Adrenal gland (tissue), 12 donors: Measurements from ENCODE around the gene TOP3B. TPM values are rescaled to one million over a fixed set of nuclear protein-coding genes. Genes with fewer than 3 reads are reported as not detected.

Experiments used
- DNase-seq, 7 donors: peaks; one replicate each; pipeline ENCODE4 v3.0.0-alpha.2; 2019 to 2020
- H3K27ac ChIP-seq, 5 donors: fragments of 200-600 bp; sonication (generic) in 4 of 5; 1 replicate in 3 of 5; 2 replicates in 2 of 5; pipeline versions ENCODE4 v1.5.1 to v1.8.0; 2016 to 2020; ENCODE audit warnings: mild to moderate bottlenecking in 1 of 5
- H3K27me3 ChIP-seq: fragments of 200-600 bp; 2 replicates; pipeline ENCODE4 v1.8.0; 2021
- H3K36me3 ChIP-seq, 2 donors: fragments of 200-600 bp; replicated peaks in 1 of 2; 1 replicate in 1 of 2; 2 replicates in 1 of 2; pipeline versions ENCODE4 v1.5.1 to v1.8.0; 2018 to 2022
- H3K4me1 ChIP-seq, 2 donors: fragments of 200-600 bp; replicated peaks in 1 of 2; 1 replicate in 1 of 2; 2 replicates in 1 of 2; pipeline versions ENCODE4 v1.5.1 to v1.8.0; 2018 to 2021
- H3K4me3 ChIP-seq, 4 donors: fragments of 200-600 bp; sonication (generic) in 3 of 4; one replicate each; pipeline ENCODE4 v1.5.1; 2016 to 2018
- H3K9me3 ChIP-seq, 3 donors: fragments of 200-600 bp; sonication (generic) in 1 of 3; replicated peaks in 1 of 3; 1 replicate in 2 of 3; 2 replicates in 1 of 3; pipeline versions ENCODE4 v1.5.1 to v1.8.0; 2016 to 2021
- CTCF ChIP-seq, 6 experiments: fragments of 450-650 bp in 4 of 6; fragments of 200-600 bp in 2 of 6; sonication (generic) in 1 of 6; IDR thresholded peaks; 1 replicate in 5 of 6; 2 replicates in 1 of 6; pipeline versions ENCODE4 v1.5.1 to v1.8.0; 2016 to 2021; ENCODE audit warnings: antibody characterized with exemption in 6 of 6, mild to moderate bottlenecking in 2 of 6, moderate library complexity in 1 of 6
- POLR2A ChIP-seq, 2 donors: fragments of 450-650 bp; IDR thresholded peaks; one replicate each; pipeline ENCODE4 v1.6.1; 2017; ENCODE audit warnings: antibody characterized with exemption in 2 of 2, mild to moderate bottlenecking in 2 of 2, moderate library complexity in 1 of 2
- WGBS, 4 donors: extraction: QIAGEN DNeasy Blood & Tissue Kit in 2 of 4; methylation state at CpG; one replicate each; pipeline versions ENCODE4 v1.1.5 to v1.1.7; 2013 to 2017; 5-methylcytosine and 5-hydroxymethylcytosine counted together
- intact Hi-C, 2 donors: fragments of 100-400 bp; cut with DNase I; formaldehyde crosslinking; loops; one replicate each; pipeline versions ENCODE4 v1.14.1 to v1.15.0; 2022 to 2023
- polyA plus RNA-seq, 3 donors: library from polyadenylated mRNA; stranded (reverse); fragments of 200-250 nt in 2 of 3; fragments of 350-450 nt in 1 of 3; fragmentation: Illumina TruSeq in 1 of 3; extraction: RNeasy Lipid Tissue Mini Kit (QIAGEN cat#74804) in 1 of 3; gene quantifications; one replicate each; pipeline ENCODE4 v1.2.3, GENCODE V29; 2013 to 2014
- total RNA-seq, 9 donors: library from RNA; depleted of rRNA in 4 of 9; stranded (reverse); fragments of >200 nt in 4 of 9; fragments of 120-200 nt in 1 of 9; fragmentation: NEBNext Ultra II Directional in 1 of 9; extraction: Animal tissue kit (Norgen Biotek cat#: 25700) in 1 of 9; gene quantifications; one replicate each; pipeline versions ENCODE4 v1.1.0 to v1.2.4, GENCODE V29; 2013 to 2023
- donor health status: healthy with polysubstance abuse.
- donor health status: Bipolar disorder and iron deficiency.
- donor health status: DM: yes; HTN: yes; CAD: no.
- donor health status: DM: no; HTN: no; CAD: no.
- donor health status: DM: no; HTN: no; CAD: no.
- donor health status: DM: yes; HTN: yes; CAD: no.

TOP3B gene
- total and polyA plus RNA-seq, 12 donors: 8.5 to 31.8 (median 21.8) TPM

GRCh38 chr22:21970037-21970799 lies 12.4 kb downstream of the TOP3B start:
- intact Hi-C loops: no loop called here

GRCh38 chr22:21968452-21969129 lies 14.0 kb downstream of the TOP3B start:
- no peaks in the 10 kb centered on the region for H3K9me3 ChIP-seq
- H3K36me3 ChIP-seq: peaks cover 0 to 96% of the 10 kb centered on the region in 2 donors
- no peak overlapping the region for H3K27ac ChIP-seq
- TF ChIP-seq POLR2A (IDR thresholded peaks at IDR 0.05) (no peak), CTCF (IDR thresholded peaks at IDR 0.05) (no peak)
- H3K4me1 ChIP-seq: no peaks in the 10 kb centered on the region
- H3K4me3 ChIP-seq: no peak overlapping the region
- no peaks in the 10 kb centered on the region for H3K27me3 ChIP-seq
- intact Hi-C loops: no loop called here
- WGBS, 4 donors: 92 to 96% (median 94%) methylated on average over 2 to 5 of the region's 5 CpGs
- DNase-seq: no peak

More at GRCh38 chr22:21970037-21970799, 12.4 kb downstream of the TOP3B start:
- H3K9me3 ChIP-seq: no peaks in the 10 kb centered on the region
- H3K4me3 ChIP-seq: no peak overlapping the region
- 93 to 96% (median 94%) methylated on average over 12 to 19 of the region's 19 CpGs for WGBS, 4 donors
- no peak for DNase-seq
- no peaks in the 10 kb centered on the region for H3K4me1 ChIP-seq
- TF ChIP-seq CTCF (IDR thresholded peaks at IDR 0.05) (no peak), POLR2A (IDR thresholded peaks at IDR 0.05) (no peak)
- peaks cover 0 to 90% of the 10 kb centered on the region in 2 donors for H3K36me3 ChIP-seq
- H3K27ac ChIP-seq: no peak overlapping the region
- H3K27me3 ChIP-seq: no peaks in the 10 kb centered on the region

GRCh38 chr22:21967693-21968271 lies 14.8 kb downstream of the TOP3B start:
- intact Hi-C loops: no loop called here
- no peak for DNase-seq
- H3K4me1 ChIP-seq: no peaks in the 10 kb centered on the region
- peaks cover 0 to 97% of the 10 kb centered on the region in 2 donors for H3K36me3 ChIP-seq
- no peak overlapping the region for H3K27ac ChIP-seq
- TF ChIP-seq CTCF (IDR thresholded peaks at IDR 0.05) (no peak), POLR2A (IDR thresholded peaks at IDR 0.05) (no peak)
- 91 to 98% (median 97%) methylated on average over 4 to 7 of the region's 7 CpGs for WGBS, 4 donors
- no peaks in the 10 kb centered on the region for H3K9me3 ChIP-seq
- no peaks in the 10 kb centered on the region for H3K27me3 ChIP-seq
- no peak overlapping the region for H3K4me3 ChIP-seq
